ENCODE results near the gene SPRED3. TPM values are rescaled to one million over a fixed set of nuclear protein-coding genes. Genes with fewer than 3 reads are reported as not detected.

Gene SPRED3
- total and polyA plus RNA-seq, 2 of the 8 experiments (the other 6 are each of a cell fraction or from before 2014, with no cell fraction given) = 8.1 to 10.3 TPM

DNA sequence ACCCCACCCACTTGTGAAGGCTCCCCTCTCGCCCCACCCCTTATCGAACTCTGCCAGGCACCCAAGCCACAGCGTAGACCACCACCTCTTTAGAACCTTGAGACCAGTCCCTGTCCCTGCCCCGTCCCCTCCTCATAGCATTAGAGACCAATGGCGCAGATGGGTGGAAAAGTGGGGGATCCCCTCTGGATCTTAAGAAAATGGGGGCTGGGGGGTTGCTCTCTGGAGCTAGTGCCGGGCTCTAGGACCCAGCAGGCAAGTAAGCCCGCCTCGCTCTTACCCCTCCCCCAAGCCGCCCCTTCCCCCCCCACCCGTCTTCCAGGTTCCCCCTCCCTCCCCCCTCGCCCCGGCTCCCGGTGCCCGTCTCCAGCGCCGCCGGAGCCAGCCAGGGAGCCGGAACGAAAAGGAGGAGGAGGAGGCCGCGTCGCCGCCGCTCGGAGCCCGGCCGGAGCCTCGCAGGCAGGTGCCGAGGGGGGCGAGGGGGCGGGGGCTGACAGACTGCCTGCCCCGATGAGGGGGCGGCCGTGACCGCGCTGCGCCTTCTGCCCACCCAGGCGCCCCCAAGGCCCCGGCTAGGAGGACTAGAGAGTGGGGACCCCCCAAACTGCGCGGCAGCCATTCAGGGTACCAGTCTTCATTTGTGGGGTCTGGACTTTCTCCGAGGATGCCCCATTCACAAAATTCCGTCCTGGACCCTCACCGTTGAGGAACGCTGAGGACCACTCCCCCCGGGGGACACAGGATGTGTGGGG, at the start of gene SPRED3 (continued):
- TF ChIP-seq SIX5 (IDR thresholded peaks at IDR 0.05; ENCODE audit: low read depth, low read length) (no peak), EGR1 (IDR thresholded peaks at IDR 0.05; ENCODE audit: borderline replicate concordance, low read depth, low read length) (peak; percentile 23; the same call in 1 of the 2 replicates), GABPA (IDR thresholded peaks at IDR 0.05; ENCODE audit: borderline replicate concordance, insufficient read depth, low read length) (no peak), CREB1 (IDR thresholded peaks at IDR 0.05) (no peak), KDM4A (IDR thresholded peaks at IDR 0.05; ENCODE audit: low read depth, low read length, severe bottlenecking) (peak; percentile 66), POLR2AphosphoS5 (IDR thresholded peaks at IDR 0.05; ENCODE audit: low read depth, low read length) (0 out of 2 replicates have a peak, but pooled peaks have one; percentile 3), SIN3A (conservative IDR thresholded peaks at IDR 0.05 in 1 of 2, IDR thresholded peaks at IDR 0.05 in 1 of 2; ENCODE audit: low read depth in 1 of 2, low read length in 2 of 2) (peak in 1 of 2 experiments; percentile 50; a peak in 1 of 4 replicates), FOSL1 (IDR thresholded peaks at IDR 0.05; ENCODE audit: insufficient read depth, low read depth, low read length) (peak; percentile 90), YY1 (IDR thresholded peaks at IDR 0.05; ENCODE audit: low read depth, low read length) (no peak), HDAC6 (IDR thresholded peaks at IDR 0.05; ENCODE audit: low read depth, low read length) (no peak), HDAC2 (IDR thresholded peaks at IDR 0.05; ENCODE audit: borderline replicate concordance in 1 of 2, low read depth in 2 of 2, low read length in 2 of 2) (peak; percentile 6 to 46; a peak in 1 of 4 replicates), RNF2 (IDR thresholded peaks at IDR 0.05; ENCODE audit: borderline replicate concordance, low read depth, low read length, missing control alignments, poor library complexity, severe bottlenecking) (no peak), RXRA (IDR thresholded peaks at IDR 0.05; ENCODE audit: insufficient read depth, low read depth, low read length) (no peak), PHF8 (conservative IDR thresholded peaks at IDR 0.05; ENCODE audit: low read depth, low read length) (peak; percentile 45), SP4 (IDR thresholded peaks at IDR 0.05; ENCODE audit: low read length) (no peak; the same call in 1 of the 2 replicates), TEAD4 (IDR thresholded peaks at IDR 0.05; ENCODE audit: low read depth, low read length) (no peak), SP1 (IDR thresholded peaks at IDR 0.05; ENCODE audit: low read depth, low read length) (no peak)
- TF ChIP-seq, protein P1, sequence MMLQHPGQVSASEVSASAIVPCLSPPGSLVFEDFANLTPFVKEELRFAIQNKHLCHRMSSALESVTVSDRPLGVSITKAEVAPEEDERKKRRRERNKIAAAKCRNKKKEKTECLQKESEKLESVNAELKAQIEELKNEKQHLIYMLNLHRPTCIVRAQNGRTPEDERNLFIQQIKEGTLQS (IDR thresholded peaks at IDR 0.05; ENCODE audit: insufficient read depth, low read depth, low read length) = no peak
- TF ChIP-seq, protein P2, sequence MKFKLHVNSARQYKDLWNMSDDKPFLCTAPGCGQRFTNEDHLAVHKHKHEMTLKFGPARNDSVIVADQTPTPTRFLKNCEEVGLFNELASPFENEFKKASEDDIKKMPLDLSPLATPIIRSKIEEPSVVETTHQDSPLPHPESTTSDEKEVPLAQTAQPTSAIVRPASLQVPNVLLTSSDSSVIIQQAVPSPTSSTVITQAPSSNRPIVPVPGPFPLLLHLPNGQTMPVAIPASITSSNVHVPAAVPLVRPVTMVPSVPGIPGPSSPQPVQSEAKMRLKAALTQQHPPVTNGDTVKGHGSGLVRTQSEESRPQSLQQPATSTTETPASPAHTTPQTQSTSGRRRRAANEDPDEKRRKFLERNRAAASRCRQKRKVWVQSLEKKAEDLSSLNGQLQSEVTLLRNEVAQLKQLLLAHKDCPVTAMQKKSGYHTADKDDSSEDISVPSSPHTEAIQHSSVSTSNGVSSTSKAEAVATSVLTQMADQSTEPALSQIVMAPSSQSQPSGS (IDR thresholded peaks at IDR 0.05; ENCODE audit: low read length) = no peak
